Fibroblast of lung (primary cell): ENCODE data around the gene RCBTB2.

Experiments used
- CTCF ChIP-seq, 2 donors: IDR thresholded peaks in 1 of 2; conservative IDR thresholded peaks in 1 of 2; 1 replicate in 1 of 2; 2 replicates in 1 of 2; pipeline ENCODE4 v1.5.1; 2011 to 2012; ENCODE audit warnings: low read length in 2 of 2, control low read depth in 1 of 2, inconsistent platforms in 1 of 2, low read depth in 1 of 2, mild to moderate bottlenecking in 1 of 2
- EZH2 ChIP-seq: IDR thresholded peaks from 2 replicates; pipeline ENCODE4 v1.5.1; 2012; ENCODE audit warnings: low read length, control low read depth, mild to moderate bottlenecking; ENCODE audit errors: missing control alignments

DNA sequence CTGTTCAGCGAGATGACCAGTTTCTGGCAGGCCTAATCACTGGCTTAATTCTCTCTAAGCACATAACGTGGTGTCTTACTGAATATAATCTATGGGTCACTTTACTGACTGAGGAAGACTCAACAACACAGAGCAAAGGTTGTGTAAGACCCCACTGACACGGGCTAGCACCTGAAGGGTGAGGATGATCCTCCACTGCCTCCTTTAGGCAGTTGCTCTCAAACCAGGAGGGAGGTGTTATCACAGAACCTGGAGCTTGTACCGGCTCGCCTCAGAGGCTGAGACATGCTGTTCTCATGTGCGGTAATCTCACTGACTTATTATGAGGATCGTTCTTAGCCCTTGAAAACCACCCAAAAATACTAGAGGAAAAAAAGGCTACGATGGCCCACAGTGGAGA, 28.3 kb downstream of the RCBTB2 start:
- TF ChIP-seq CTCF (conservative IDR thresholded peaks at IDR 0.05 in 1 of 2, IDR thresholded peaks at IDR 0.05 in 1 of 2; ENCODE audit: low read depth in 1 of 2, low read length in 2 of 2) (no peak), EZH2 (no peak)
